ENCODE data around the gene MYLK4.
A peak's percentile ranks its signal among the peaks of the same experiment; 100 is the strongest.

The MYLK4 gene

GRCh38 chr6:2782825-2783187 lies 32.1 kb upstream of the MYLK4 start:
- H3K36me3 ChIP-seq: peaks cover 60% of the 10 kb centered on the region
- peak overlapping the region; percentile 45 for H3K27ac ChIP-seq
- H3K9me3 ChIP-seq (ENCODE audit: severe bottlenecking): no peaks in the 10 kb centered on the region
- H3K27me3 ChIP-seq (ENCODE audit: insufficient read depth, low read depth, severe bottlenecking): no peaks in the 10 kb centered on the region
- DNase-seq: no peak
- TF ChIP-seq CTCF (IDR thresholded peaks at IDR 0.05; ENCODE audit: low read depth, low read length): no peak
- H3K4me3 ChIP-seq (ENCODE audit: low read depth, low read length): no peak overlapping the region

- no peak overlapping the region for H3K4me3 ChIP-seq (ENCODE audit: low read depth, low read length)
- no peak overlapping the region for H3K27ac ChIP-seq
- TF ChIP-seq CTCF (IDR thresholded peaks at IDR 0.05; ENCODE audit: low read depth, low read length): no peak
- no peak for DNase-seq
- peaks cover 56% of the 10 kb centered on the region for H3K36me3 ChIP-seq
- no peaks in the 10 kb centered on the region for H3K27me3 ChIP-seq (ENCODE audit: insufficient read depth, low read depth, severe bottlenecking)
- no peaks in the 10 kb centered on the region for H3K9me3 ChIP-seq (ENCODE audit: severe bottlenecking)
Measured at GRCh38 chr6:2782356-2782708, 31.6 kb upstream of the MYLK4 start.

GRCh38 chr6:2781685-2782355 lies 31.1 kb upstream of the MYLK4 start:
- no peak for TF ChIP-seq CTCF (IDR thresholded peaks at IDR 0.05; ENCODE audit: low read depth, low read length)
- Histone ChIP-seq H3K4me3 (ENCODE audit: low read depth, low read length) (no peak overlapping the region), H3K27ac (no peak overlapping the region), H3K9me3 (ENCODE audit: severe bottlenecking) (no peaks in the 10 kb centered on the region), H3K27me3 (ENCODE audit: insufficient read depth, low read depth, severe bottlenecking) (no peaks in the 10 kb centered on the region), H3K36me3 (peaks cover 51% of the 10 kb centered on the region)
- DNase-seq: no peak

GRCh38 chr6:2780102-2780737 lies 29.5 kb upstream of the MYLK4 start:
- Histone ChIP-seq H3K36me3 (peaks cover 61% of the 10 kb centered on the region), H3K4me3 (ENCODE audit: low read depth, low read length) (no peak overlapping the region), H3K27me3 (ENCODE audit: insufficient read depth, low read depth, severe bottlenecking) (no peaks in the 10 kb centered on the region), H3K27ac (no peak overlapping the region), H3K9me3 (ENCODE audit: severe bottlenecking) (no peaks in the 10 kb centered on the region)
- no peak for DNase-seq
- TF ChIP-seq CTCF (IDR thresholded peaks at IDR 0.05; ENCODE audit: low read depth, low read length): no peak

GRCh38 chr6:2777249-2777648 lies 26.5 kb upstream of the MYLK4 start:
- TF ChIP-seq CTCF (IDR thresholded peaks at IDR 0.05; ENCODE audit: low read depth, low read length): no peak
- Histone ChIP-seq H3K27ac (no peak overlapping the region), H3K4me3 (ENCODE audit: low read depth, low read length) (no peak overlapping the region), H3K9me3 (ENCODE audit: severe bottlenecking) (no peaks in the 10 kb centered on the region), H3K27me3 (ENCODE audit: insufficient read depth, low read depth, severe bottlenecking) (no peaks in the 10 kb centered on the region), H3K36me3 (peaks cover 83% of the 10 kb centered on the region)
- no peak for DNase-seq

GRCh38 chr6:2775003-2775402 lies 24.3 kb upstream of the MYLK4 start:
- Histone ChIP-seq H3K27me3 (ENCODE audit: insufficient read depth, low read depth, severe bottlenecking) (no peaks in the 10 kb centered on the region), H3K4me3 (ENCODE audit: low read depth, low read length) (no peak overlapping the region), H3K9me3 (ENCODE audit: severe bottlenecking) (no peaks in the 10 kb centered on the region), H3K27ac (no peak overlapping the region), H3K36me3 (peaks cover 85% of the 10 kb centered on the region)
- TF ChIP-seq CTCF (IDR thresholded peaks at IDR 0.05; ENCODE audit: low read depth, low read length): no peak
- DNase-seq: no peak
